Testis (tissue), 3 donors: Measurements from ENCODE around the gene EXOSC10. TPM values are rescaled to one million over a fixed set of nuclear protein-coding genes. Genes with fewer than 3 reads are reported as not detected.

Source experiments
- DNase-seq: peaks from one replicate; pipeline ENCODE4 v3.0.0-alpha.2; 2019
- H3K27ac ChIP-seq, 2 donors: fragments of 200-600 bp; sonication (generic); one replicate each; pipeline ENCODE4 v1.5.1; 2019
- H3K27me3 ChIP-seq: fragments of 200-600 bp; sonication (generic); one replicate; pipeline ENCODE4 v1.5.1; 2019
- H3K36me3 ChIP-seq: fragments of 200-600 bp; sonication (generic); one replicate; pipeline ENCODE4 v1.5.1; 2017; ENCODE audit warnings: low read depth; ENCODE audit errors: missing control alignments
- H3K4me1 ChIP-seq: fragments of 200-600 bp; sonication (generic); one replicate; pipeline ENCODE4 v1.5.1; 2019
- H3K4me3 ChIP-seq, 2 donors: fragments of 200-600 bp; sonication (generic); one replicate each; pipeline ENCODE4 v1.5.1; 2017 to 2019
- H3K9me3 ChIP-seq: fragments of 200-600 bp; sonication (generic); one replicate; pipeline ENCODE4 v1.5.1; 2017
- CTCF ChIP-seq, 3 experiments: fragments of 450-650 bp in 2 of 3; fragments of 200-600 bp in 1 of 3; sonication (generic) in 1 of 3; IDR thresholded peaks; one replicate each; pipeline ENCODE4 v1.5.1; 2016 to 2019; ENCODE audit warnings: antibody characterized with exemption in 3 of 3, mild to moderate bottlenecking in 2 of 3, moderate library complexity in 1 of 3
- POLR2A ChIP-seq: fragments of 450-650 bp; IDR thresholded peaks from one replicate; pipeline ENCODE4 v1.6.1; 2017; ENCODE audit warnings: antibody characterized with exemption, mild to moderate bottlenecking, moderate library complexity
- WGBS, 2 donors: methylation state at CpG; one replicate each; pipeline ENCODE4 v1.1.5; 2018; 5-methylcytosine and 5-hydroxymethylcytosine counted together
- intact Hi-C: fragments of 100-400 bp; cut with DNase I; formaldehyde crosslinking; loops from one replicate; pipeline ENCODE4 v1.15.1; 2023; ENCODE audit warnings: low total_unique reads
- polyA plus RNA-seq: library from polyadenylated mRNA; stranded (reverse); fragments of 350-450 nt; fragmentation: Illumina TruSeq; extraction: RNeasy Lipid Tissue Mini Kit (QIAGEN cat#74804); gene quantifications from one replicate; pipeline ENCODE4 v1.2.3, GENCODE V29; 2014; ENCODE audit warnings: low read depth, low replicate concordance; ENCODE audit not compliant: insufficient read depth
- total RNA-seq, 2 donors: library from RNA; depleted of rRNA; stranded (reverse); fragments of >200 nt; gene quantifications; one replicate each; pipeline ENCODE4 v1.2.3, GENCODE V29; 2016

The EXOSC10 gene
- total and polyA plus RNA-seq, 3 donors from 2014 or later, result 67.5 to 78.8 (median 78.4) TPM

GRCh38 chr1:11062965-11063401, 36.7 kb downstream of the EXOSC10 start:
- H3K36me3 ChIP-seq, result no peaks in the 10 kb centered on the region
- H3K4me1 ChIP-seq, result peaks cover 14% of the 10 kb centered on the region
- H3K4me3 ChIP-seq, result no peak overlapping the region
- no peak for DNase-seq
- H3K9me3 ChIP-seq, result no peaks in the 10 kb centered on the region
- WGBS, 2 donors, result 74 to 86% methylated on average over 3 of the region's 3 CpGs
- no peak overlapping the region for H3K27ac ChIP-seq
- TF ChIP-seq CTCF (IDR thresholded peaks at IDR 0.05), result no peak
- no peak for TF ChIP-seq POLR2A
- intact Hi-C loops, result no loop called here
- no peaks in the 10 kb centered on the region for H3K27me3 ChIP-seq

- Histone ChIP-seq H3K4me3 (peak overlapping the region in 1 of 2 donors; percentile 84), H3K27me3 (no peaks in the 10 kb centered on the region), H3K27ac (no peak overlapping the region), H3K36me3 (no peaks in the 10 kb centered on the region), H3K4me1 (peaks cover 14% of the 10 kb centered on the region), H3K9me3 (no peaks in the 10 kb centered on the region)
- DNase-seq, result no peak
- 42 to 51% methylated on average over 5 of the region's 5 CpGs for WGBS, 2 donors
- intact Hi-C loops, result no loop called here
- TF ChIP-seq CTCF (IDR thresholded peaks at IDR 0.05) (no peak), POLR2A (no peak)
Observed at GRCh38 chr1:11061652-11062365, 37.9 kb downstream of the EXOSC10 start.

GRCh38 chr1:11059968-11060830, 39.5 kb downstream of the EXOSC10 start, which contains the start of gene SRM:
TSS of gene SRM (minus strand) at chr1:11060018. CDS start at chr1:11059943, 75 bp downstream.
- intact Hi-C loops, result no loop called here
- Histone ChIP-seq H3K9me3 (no peaks in the 10 kb centered on the region), H3K4me3 (peak within 1 kb of the TSS; percentile 79 to 84), H3K4me1 (peaks cover 14% of the 10 kb centered on the region), H3K27me3 (no peaks in the 10 kb centered on the region), H3K27ac (peak within 1 kb of the TSS in 1 of 2 donors; percentile 58), H3K36me3 (no peaks in the 10 kb centered on the region)
- TF ChIP-seq CTCF (IDR thresholded peaks at IDR 0.05), result peak; percentile 28 to 79 (median 43)
- TF ChIP-seq POLR2A, result no peak
- DNase-seq, result peak; percentile 93
- 0 to 1% methylated on average over 17 to 58 of the region's 83 CpGs for whole genome bisulfite sequencing, 2 donors

GRCh38 chr1:11059155-11059967, 40.3 kb downstream of the EXOSC10 start:
- Histone ChIP-seq H3K27me3 (no peaks in the 10 kb centered on the region), H3K36me3 (no peaks in the 10 kb centered on the region), H3K4me3 (peak overlapping the region; percentile 79 to 83), H3K4me1 (peaks cover 14% of the 10 kb centered on the region), H3K9me3 (no peaks in the 10 kb centered on the region), H3K27ac (no peak overlapping the region)
- TF ChIP-seq POLR2A (no peak), CTCF (IDR thresholded peaks at IDR 0.05) (no peak)
- intact Hi-C loops, result no loop called here
- no peak for DNase-seq
- 1 to 4% methylated on average over 7 to 45 of the region's 72 CpGs for WGBS, 2 donors
